ENCODE results near the gene HTT. TPM values are rescaled to one million over a fixed set of nuclear protein-coding genes. Genes with fewer than 3 reads are reported as not detected.

HTT gene
- total RNA-seq, 2 donors from 2014 or later, result 51.0 to 55.5 TPM

- Histone ChIP-seq H3K27ac (no peak overlapping the region), H3K9me3 (no peaks in the 10 kb centered on the region), H3K4me1 (no peaks in the 10 kb centered on the region), H3K27me3 (no peaks in the 10 kb centered on the region), H3K4me3 (no peak overlapping the region), H3K9ac (ENCODE audit: low read depth in 2 of 2, low read length in 2 of 2) (no peak overlapping the region), H3K36me3 (no peaks in the 10 kb centered on the region)
- no peak for DNase-seq
- TF ChIP-seq CTCF (IDR thresholded peaks at IDR 0.05), result no peak
- intact Hi-C loops (cut with DNase I), result no loop called here
Observed at GRCh38 chr4:3240936-3241522, 166.5 kb downstream of the HTT start.

GRCh38 chr4:3241898-3242524 lies 167.5 kb downstream of the HTT start:
- no peaks in the 10 kb centered on the region for H3K9me3 ChIP-seq
- no peaks in the 10 kb centered on the region for H3K27me3 ChIP-seq
- no peak overlapping the region for H3K9ac ChIP-seq (ENCODE audit: low read depth in 2 of 2, low read length in 2 of 2)
- intact Hi-C loops (cut with DNase I), result no loop called here
- no peaks in the 10 kb centered on the region for H3K36me3 ChIP-seq
- H3K4me1 ChIP-seq, result no peaks in the 10 kb centered on the region
- no peak overlapping the region for H3K27ac ChIP-seq
- H3K4me3 ChIP-seq, result no peak overlapping the region
- DNase-seq, result no peak
- TF ChIP-seq CTCF (IDR thresholded peaks at IDR 0.05), result no peak

GRCh38 chr4:3243136-3243780 lies 168.8 kb downstream of the HTT start:
- TF ChIP-seq CTCF (IDR thresholded peaks at IDR 0.05), result no peak
- intact Hi-C loops (cut with DNase I), result no loop called here
- H3K27me3 ChIP-seq, result no peaks in the 10 kb centered on the region
- no peaks in the 10 kb centered on the region for H3K36me3 ChIP-seq
- no peak overlapping the region for H3K4me3 ChIP-seq
- no peaks in the 10 kb centered on the region for H3K9me3 ChIP-seq
- DNase-seq, result no peak
- no peaks in the 10 kb centered on the region for H3K4me1 ChIP-seq
- no peak overlapping the region for H3K27ac ChIP-seq
- H3K9ac ChIP-seq (ENCODE audit: low read depth in 2 of 2, low read length in 2 of 2), result no peak overlapping the region

GRCh38 chr4:3244002-3244401 lies 169.5 kb downstream of the HTT start:
- no peak overlapping the region for H3K27ac ChIP-seq
- intact Hi-C loops (cut with DNase I), result no loop called here
- DNase-seq, result no peak
- no peaks in the 10 kb centered on the region for H3K4me1 ChIP-seq
- no peak for TF ChIP-seq CTCF (IDR thresholded peaks at IDR 0.05)
- no peaks in the 10 kb centered on the region for H3K36me3 ChIP-seq
- H3K9me3 ChIP-seq, result no peaks in the 10 kb centered on the region
- H3K27me3 ChIP-seq, result no peaks in the 10 kb centered on the region
- no peak overlapping the region for H3K4me3 ChIP-seq
- H3K9ac ChIP-seq (ENCODE audit: low read depth in 2 of 2, low read length in 2 of 2), result no peak overlapping the region

- Histone ChIP-seq H3K4me1 (no peaks in the 10 kb centered on the region), H3K27me3 (no peaks in the 10 kb centered on the region)
- intact Hi-C loops (cut with DNase I), result no loop called here
Observed at GRCh38 chr4:3244747-3245146, 170.3 kb downstream of the HTT start.

More at GRCh38 chr4:3244747-3245146, 170.3 kb downstream of the HTT start:
- no peaks in the 10 kb centered on the region for H3K9me3 ChIP-seq
- DNase-seq, result no peak
- H3K4me3 ChIP-seq, result no peak overlapping the region
- no peaks in the 10 kb centered on the region for H3K36me3 ChIP-seq
- no peak for TF ChIP-seq CTCF (IDR thresholded peaks at IDR 0.05)
- no peak overlapping the region for H3K9ac ChIP-seq (ENCODE audit: low read depth in 2 of 2, low read length in 2 of 2)
- no peak overlapping the region for H3K27ac ChIP-seq
